Esophagus muscularis mucosa (tissue), 4 donors: ENCODE results near the gene GPR156. TPM values are rescaled to one million over a fixed set of nuclear protein-coding genes. Genes with fewer than 3 reads are reported as not detected.

Experiments used
- DNase-seq: peaks from one replicate; pipeline ENCODE4 v3.0.0-alpha.2; 2017; ENCODE audit errors: extremely low spot score
- H3K27ac ChIP-seq, 4 donors: fragments of 200-600 bp; sonication (generic); replicated peaks in 1 of 4; 1 replicate in 3 of 4; 2 replicates in 1 of 4; pipeline ENCODE4 v1.5.1; 2016 to 2019; ENCODE audit warnings: mild to moderate bottlenecking in 1 of 4
- H3K27me3 ChIP-seq, 4 donors: fragments of 200-600 bp; sonication (generic); one replicate each; pipeline versions ENCODE4 v1.5.1 to v1.6.0; 2016 to 2019
- H3K36me3 ChIP-seq, 4 donors: fragments of 200-600 bp; sonication (generic); one replicate each; pipeline ENCODE4 v1.5.1; 2016 to 2019
- H3K4me1 ChIP-seq, 4 donors: fragments of 200-600 bp; sonication (generic); one replicate each; pipeline ENCODE4 v1.5.1; 2016 to 2019
- H3K4me3 ChIP-seq, 4 donors: fragments of 200-600 bp; sonication (generic); 1 replicate in 2 of 4; 2 replicates in 2 of 4; pipeline ENCODE4 v1.5.1; 2016 to 2019; ENCODE audit warnings: mild to moderate bottlenecking in 4 of 4, moderate library complexity in 1 of 4
- H3K9me3 ChIP-seq, 4 donors: fragments of 200-600 bp; sonication (generic); 1 replicate in 3 of 4; 2 replicates in 1 of 4; pipeline ENCODE4 v1.5.1; 2016 to 2019
- CTCF ChIP-seq, 3 experiments: fragments of 200-600 bp in 2 of 3; fragments of 450-650 bp in 1 of 3; sonication (generic) in 2 of 3; IDR thresholded peaks; one replicate each; pipeline ENCODE4 v1.5.1; 2017 to 2019; ENCODE audit warnings: antibody characterized with exemption in 3 of 3, mild to moderate bottlenecking in 2 of 3, moderate library complexity in 1 of 3
- EP300 ChIP-seq: sonication (generic); formaldehyde crosslinking; IDR thresholded peaks from one replicate; pipeline ENCODE4 v1.6.1; 2017; ENCODE audit warnings: antibody characterized with exemption
- POLR2A ChIP-seq: fragments of 450-650 bp; IDR thresholded peaks from one replicate; pipeline ENCODE4 v1.6.1; 2017; ENCODE audit warnings: antibody characterized with exemption, moderate library complexity, mild to moderate bottlenecking, low read depth
- POLR2AphosphoS5 ChIP-seq, 2 donors: sonication (generic); formaldehyde crosslinking; IDR thresholded peaks; one replicate each; pipeline ENCODE4 v1.6.1; 2017; ENCODE audit warnings: antibody characterized with exemption in 2 of 2
- WGBS: methylation state at CpG from one replicate; pipeline ENCODE4 v1.1.5; 2018; 5-methylcytosine and 5-hydroxymethylcytosine counted together
- intact Hi-C: fragments of 100-400 bp; cut with DNase I; formaldehyde crosslinking; loops from one replicate; pipeline ENCODE4 v1.15.1; 2023
- total RNA-seq, 4 donors: library from RNA; depleted of rRNA; stranded (reverse); fragments of >200 nt; gene quantifications; one replicate each; pipeline versions ENCODE4 v1.1.0 to v1.2.1, GENCODE V29; 2016

GPR156 gene
- total RNA-seq, 4 donors from 2014 or later, result 0.33 to 2.1 (median 0.60) TPM

GRCh38 chr3:120212505-120212904 is 72.5 kb downstream of the GPR156 start:
- 85% methylated on average over 1 of the region's 1 CpG for WGBS
- no peak overlapping the region for H3K4me3 ChIP-seq
- H3K9me3 ChIP-seq, result peaks cover 0 to 6% (median 0%) of the 10 kb centered on the region in 4 donors
- intact Hi-C loops, result no loop called here
- H3K27ac ChIP-seq, result no peak overlapping the region
- H3K36me3 ChIP-seq, result no peaks in the 10 kb centered on the region
- DNase-seq, result no peak
- no peaks in the 10 kb centered on the region for H3K4me1 ChIP-seq
- H3K27me3 ChIP-seq, result no peaks in the 10 kb centered on the region
- TF ChIP-seq POLR2A, result no peak
- no peak for TF ChIP-seq EP300
- TF ChIP-seq POLR2AphosphoS5 (IDR thresholded peaks at IDR 0.05), result no peak
- no peak for TF ChIP-seq CTCF (IDR thresholded peaks at IDR 0.05)

- 80% methylated on average over 1 of the region's 1 CpG for WGBS
Measured at GRCh38 chr3:120209425-120209824, 75.6 kb downstream of the GPR156 start.

GRCh38 chr3:120204338-120204737 is 80.7 kb downstream of the GPR156 start:
- peaks cover 15 to 19% (median 16%) of the 10 kb centered on the region in 4 donors for H3K4me1 ChIP-seq
- no peaks in the 10 kb centered on the region for H3K9me3 ChIP-seq
- H3K4me3 ChIP-seq, result no peak overlapping the region
- no peaks in the 10 kb centered on the region for H3K27me3 ChIP-seq
- no peak overlapping the region for H3K27ac ChIP-seq
- 88% methylated on average over 5 of the region's 5 CpGs for WGBS
- no peak for TF ChIP-seq POLR2AphosphoS5 (IDR thresholded peaks at IDR 0.05)
- DNase-seq, result no peak
- H3K36me3 ChIP-seq, result no peaks in the 10 kb centered on the region
- intact Hi-C loops, result no loop called here

More at GRCh38 chr3:120209425-120209824, 75.6 kb downstream of the GPR156 start:
- DNase-seq, result no peak
- Histone ChIP-seq H3K27me3 (no peaks in the 10 kb centered on the region), H3K27ac (no peak overlapping the region), H3K4me1 (no peaks in the 10 kb centered on the region), H3K36me3 (no peaks in the 10 kb centered on the region), H3K4me3 (no peak overlapping the region), H3K9me3 (no peaks in the 10 kb centered on the region)
- intact Hi-C loops, result no loop called here
- TF ChIP-seq EP300 (no peak), POLR2AphosphoS5 (IDR thresholded peaks at IDR 0.05) (no peak), CTCF (IDR thresholded peaks at IDR 0.05) (no peak), POLR2A (no peak)

- Histone ChIP-seq H3K27ac (peak overlapping the region in 1 of 4 donors; percentile 21), H3K27me3 (no peaks in the 10 kb centered on the region)
- 98% methylated on average over 7 of the region's 7 CpGs for WGBS
Measured at GRCh38 chr3:120203621-120204020, 81.4 kb downstream of the GPR156 start.

GRCh38 chr3:120203016-120203415 is 82.0 kb downstream of the GPR156 start:
- Histone ChIP-seq H3K4me1 (peaks cover 15 to 19% (median 16%) of the 10 kb centered on the region in 4 donors), H3K27me3 (no peaks in the 10 kb centered on the region), H3K4me3 (no peak overlapping the region), H3K36me3 (no peaks in the 10 kb centered on the region), H3K27ac (peak overlapping the region in 2 of 4 donors; percentile 11 to 21), H3K9me3 (no peaks in the 10 kb centered on the region)
- no peak for DNase-seq
- TF ChIP-seq EP300 (no peak), POLR2AphosphoS5 (IDR thresholded peaks at IDR 0.05) (peak; percentile 64 to 68)
- intact Hi-C loops, result no loop called here
- 22% methylated on average over 2 of the region's 2 CpGs for WGBS

More at GRCh38 chr3:120203621-120204020, 81.4 kb downstream of the GPR156 start:
- intact Hi-C loops, result no loop called here
- Histone ChIP-seq H3K9me3 (no peaks in the 10 kb centered on the region), H3K4me3 (no peak overlapping the region), H3K4me1 (peaks cover 15 to 19% (median 16%) of the 10 kb centered on the region in 4 donors), H3K36me3 (no peaks in the 10 kb centered on the region)
- DNase-seq, result no peak
- TF ChIP-seq POLR2AphosphoS5 (IDR thresholded peaks at IDR 0.05), result no peak

GRCh38 chr3:120202363-120202762 is 82.7 kb downstream of the GPR156 start:
- Histone ChIP-seq H3K27ac (no peak overlapping the region), H3K4me3 (no peak overlapping the region), H3K36me3 (no peaks in the 10 kb centered on the region), H3K9me3 (no peaks in the 10 kb centered on the region), H3K4me1 (peaks cover 15 to 19% (median 16%) of the 10 kb centered on the region in 4 donors), H3K27me3 (no peaks in the 10 kb centered on the region)
- DNase-seq, result no peak
- no peak for TF ChIP-seq CTCF (IDR thresholded peaks at IDR 0.05)
- TF ChIP-seq POLR2AphosphoS5 (IDR thresholded peaks at IDR 0.05), result no peak
- no peak for TF ChIP-seq POLR2A
- no peak for TF ChIP-seq EP300
- intact Hi-C loops, result no loop called here
- 100% methylated on average over 2 of the region's 2 CpGs for WGBS
